GM23338 (cell line): ENCODE data around the gene PDE7B.

Experiments
- CREB1 ChIP-seq: fragments of 250-450 bp; sonication (Bioruptor Pico); IDR thresholded peaks from 2 replicates; pipeline ENCODE4 v1.5.0; 2020; ENCODE audit warnings: low read depth, mild to moderate bottlenecking, moderate library complexity
- ETS1 ChIP-seq: IDR thresholded peaks from 2 replicates; pipeline ENCODE4 v1.6.1; 2016; ENCODE audit warnings: antibody characterized with exemption
- EZH2 ChIP-seq: fragments of 200-600 bp; sonication (generic); IDR thresholded peaks from one replicate; pipeline ENCODE4 v1.8.0; 2017; ENCODE audit warnings: antibody characterized with exemption, mild to moderate bottlenecking, low read depth; ENCODE audit not compliant: unreplicated experiment
- EZH2phosphoT487 ChIP-seq: fragments of 200-600 bp; sonication (generic); IDR thresholded peaks from one replicate; pipeline ENCODE4 v1.8.1; 2018; ENCODE audit warnings: antibody characterized with exemption; ENCODE audit not compliant: unreplicated experiment
- JUNB ChIP-seq: IDR thresholded peaks from one replicate; pipeline ENCODE4 v1.6.1; 2016; ENCODE audit warnings: antibody characterized with exemption; ENCODE audit not compliant: unreplicated experiment
- POLR2AphosphoS5 ChIP-seq: IDR thresholded peaks from 2 replicates; pipeline ENCODE4 v1.6.1; 2016; ENCODE audit warnings: antibody characterized with exemption, low read depth
- REST ChIP-seq: IDR thresholded peaks from one replicate; pipeline ENCODE4 v1.6.1; 2018; ENCODE audit warnings: antibody characterized with exemption; ENCODE audit not compliant: unreplicated experiment
- STAT1 ChIP-seq: IDR thresholded peaks from one replicate; pipeline ENCODE4 v1.6.1; 2016; ENCODE audit warnings: antibody characterized with exemption; ENCODE audit not compliant: unreplicated experiment
- ZNF114 ChIP-seq: fragments of 250-450 bp; sonication (Bioruptor Pico); IDR thresholded peaks from 2 replicates; pipeline ENCODE4 v1.5.0; 2020; ENCODE audit warnings: mild to moderate bottlenecking, moderate library complexity
- ZNF331 ChIP-seq: fragments of 250-450 bp; sonication (Bioruptor Pico); IDR thresholded peaks from 2 replicates; pipeline ENCODE4 v1.5.0; 2020; ENCODE audit warnings: low read depth, mild to moderate bottlenecking, moderate library complexity
- TF ChIP-seq, protein P1 (sequence below), 2 experiments: fragments of 200-600 bp in 1 of 2; sonication (generic) in 1 of 2; conservative IDR thresholded peaks; 2 replicates each; pipeline versions ENCODE4 v1.5.1 to v1.6.1; 2016 to 2017; ENCODE audit warnings: antibody characterized with exemption in 2 of 2, low read depth in 2 of 2, mild to moderate bottlenecking in 2 of 2, moderate library complexity in 1 of 2
- TF ChIP-seq, protein P2 (sequence below): fragments of 250-450 bp; sonication (Bioruptor Pico); IDR thresholded peaks from 2 replicates; pipeline ENCODE4 v1.5.0; 2020; ENCODE audit warnings: mild to moderate bottlenecking, moderate library complexity

GRCh38 chr6:136102991-136103688, 251.6 kb downstream of the PDE7B start:
- TF ChIP-seq, protein P1, sequence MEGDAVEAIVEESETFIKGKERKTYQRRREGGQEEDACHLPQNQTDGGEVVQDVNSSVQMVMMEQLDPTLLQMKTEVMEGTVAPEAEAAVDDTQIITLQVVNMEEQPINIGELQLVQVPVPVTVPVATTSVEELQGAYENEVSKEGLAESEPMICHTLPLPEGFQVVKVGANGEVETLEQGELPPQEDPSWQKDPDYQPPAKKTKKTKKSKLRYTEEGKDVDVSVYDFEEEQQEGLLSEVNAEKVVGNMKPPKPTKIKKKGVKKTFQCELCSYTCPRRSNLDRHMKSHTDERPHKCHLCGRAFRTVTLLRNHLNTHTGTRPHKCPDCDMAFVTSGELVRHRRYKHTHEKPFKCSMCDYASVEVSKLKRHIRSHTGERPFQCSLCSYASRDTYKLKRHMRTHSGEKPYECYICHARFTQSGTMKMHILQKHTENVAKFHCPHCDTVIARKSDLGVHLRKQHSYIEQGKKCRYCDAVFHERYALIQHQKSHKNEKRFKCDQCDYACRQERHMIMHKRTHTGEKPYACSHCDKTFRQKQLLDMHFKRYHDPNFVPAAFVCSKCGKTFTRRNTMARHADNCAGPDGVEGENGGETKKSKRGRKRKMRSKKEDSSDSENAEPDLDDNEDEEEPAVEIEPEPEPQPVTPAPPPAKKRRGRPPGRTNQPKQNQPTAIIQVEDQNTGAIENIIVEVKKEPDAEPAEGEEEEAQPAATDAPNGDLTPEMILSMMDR (conservative IDR thresholded peaks at IDR 0.05; ENCODE audit: low read depth in 2 of 2): no peak
- TF ChIP-seq, protein P2, sequence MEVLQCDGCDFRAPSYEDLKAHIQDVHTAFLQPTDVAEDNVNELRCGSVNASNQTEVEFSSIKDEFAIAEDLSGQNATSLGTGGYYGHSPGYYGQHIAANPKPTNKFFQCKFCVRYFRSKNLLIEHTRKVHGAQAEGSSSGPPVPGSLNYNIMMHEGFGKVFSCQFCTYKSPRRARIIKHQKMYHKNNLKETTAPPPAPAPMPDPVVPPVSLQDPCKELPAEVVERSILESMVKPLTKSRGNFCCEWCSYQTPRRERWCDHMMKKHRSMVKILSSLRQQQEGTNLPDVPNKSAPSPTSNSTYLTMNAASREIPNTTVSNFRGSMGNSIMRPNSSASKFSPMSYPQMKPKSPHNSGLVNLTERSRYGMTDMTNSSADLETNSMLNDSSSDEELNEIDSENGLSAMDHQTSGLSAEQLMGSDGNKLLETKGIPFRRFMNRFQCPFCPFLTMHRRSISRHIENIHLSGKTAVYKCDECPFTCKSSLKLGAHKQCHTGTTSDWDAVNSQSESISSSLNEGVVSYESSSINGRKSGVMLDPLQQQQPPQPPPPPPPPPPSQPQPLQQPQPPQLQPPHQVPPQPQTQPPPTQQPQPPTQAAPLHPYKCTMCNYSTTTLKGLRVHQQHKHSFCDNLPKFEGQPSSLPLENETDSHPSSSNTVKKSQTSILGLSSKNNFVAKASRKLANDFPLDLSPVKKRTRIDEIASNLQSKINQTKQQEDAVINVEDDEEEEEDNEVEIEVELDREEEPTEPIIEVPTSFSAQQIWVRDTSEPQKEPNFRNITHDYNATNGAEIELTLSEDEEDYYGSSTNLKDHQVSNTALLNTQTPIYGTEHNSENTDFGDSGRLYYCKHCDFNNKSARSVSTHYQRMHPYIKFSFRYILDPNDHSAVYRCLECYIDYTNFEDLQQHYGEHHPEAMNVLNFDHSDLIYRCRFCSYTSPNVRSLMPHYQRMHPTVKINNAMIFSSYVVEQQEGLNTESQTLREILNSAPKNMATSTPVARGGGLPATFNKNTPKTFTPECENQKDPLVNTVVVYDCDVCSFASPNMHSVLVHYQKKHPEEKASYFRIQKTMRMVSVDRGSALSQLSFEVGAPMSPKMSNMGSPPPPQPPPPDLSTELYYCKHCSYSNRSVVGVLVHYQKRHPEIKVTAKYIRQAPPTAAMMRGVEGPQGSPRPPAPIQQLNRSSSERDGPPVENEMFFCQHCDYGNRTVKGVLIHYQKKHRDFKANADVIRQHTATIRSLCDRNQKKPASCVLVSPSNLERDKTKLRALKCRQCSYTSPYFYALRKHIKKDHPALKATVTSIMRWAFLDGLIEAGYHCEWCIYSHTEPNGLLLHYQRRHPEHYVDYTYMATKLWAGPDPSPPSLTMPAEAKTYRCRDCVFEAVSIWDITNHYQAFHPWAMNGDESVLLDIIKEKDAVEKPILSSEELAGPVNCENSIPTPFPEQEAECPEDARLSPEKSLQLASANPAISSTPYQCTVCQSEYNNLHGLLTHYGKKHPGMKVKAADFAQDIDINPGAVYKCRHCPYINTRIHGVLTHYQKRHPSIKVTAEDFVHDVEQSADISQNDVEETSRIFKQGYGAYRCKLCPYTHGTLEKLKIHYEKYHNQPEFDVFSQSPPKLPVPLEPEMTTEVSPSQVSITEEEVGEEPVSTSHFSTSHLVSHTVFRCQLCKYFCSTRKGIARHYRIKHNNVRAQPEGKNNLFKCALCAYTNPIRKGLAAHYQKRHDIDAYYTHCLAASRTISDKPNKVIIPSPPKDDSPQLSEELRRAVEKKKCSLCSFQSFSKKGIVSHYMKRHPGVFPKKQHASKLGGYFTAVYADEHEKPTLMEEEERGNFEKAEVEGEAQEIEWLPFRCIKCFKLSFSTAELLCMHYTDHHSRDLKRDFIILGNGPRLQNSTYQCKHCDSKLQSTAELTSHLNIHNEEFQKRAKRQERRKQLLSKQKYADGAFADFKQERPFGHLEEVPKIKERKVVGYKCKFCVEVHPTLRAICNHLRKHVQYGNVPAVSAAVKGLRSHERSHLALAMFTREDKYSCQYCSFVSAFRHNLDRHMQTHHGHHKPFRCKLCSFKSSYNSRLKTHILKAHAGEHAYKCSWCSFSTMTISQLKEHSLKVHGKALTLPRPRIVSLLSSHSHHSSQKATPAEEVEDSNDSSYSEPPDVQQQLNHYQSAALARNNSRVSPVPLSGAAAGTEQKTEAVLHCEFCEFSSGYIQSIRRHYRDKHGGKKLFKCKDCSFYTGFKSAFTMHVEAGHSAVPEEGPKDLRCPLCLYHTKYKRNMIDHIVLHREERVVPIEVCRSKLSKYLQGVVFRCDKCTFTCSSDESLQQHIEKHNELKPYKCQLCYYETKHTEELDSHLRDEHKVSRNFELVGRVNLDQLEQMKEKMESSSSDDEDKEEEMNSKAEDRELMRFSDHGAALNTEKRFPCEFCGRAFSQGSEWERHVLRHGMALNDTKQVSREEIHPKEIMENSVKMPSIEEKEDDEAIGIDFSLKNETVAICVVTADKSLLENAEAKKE (CRISPR knock-in tag): no peak
- TF ChIP-seq EZH2phosphoT487 (no peak), CREB1 (CRISPR knock-in tag) (no peak), EZH2 (no peak), POLR2AphosphoS5 (no peak), JUNB (no peak), REST (no peak), ETS1 (no peak), ZNF331 (CRISPR knock-in tag) (no peak), STAT1 (no peak), ZNF114 (CRISPR knock-in tag) (no peak)
